Upper lobe of right lung (tissue), 1 donor: ENCODE measurements around the gene C1S. TPM values are rescaled to one million over a fixed set of nuclear protein-coding genes. Genes with fewer than 3 reads are reported as not detected.
A peak's percentile ranks its signal among the peaks of the same experiment; 100 is the strongest.

Experiments
- ATAC-seq: fragments of 200-7000 bp; cut with Tn5 transposase; one replicate; pipeline ENCODE4 v1.9.1; 2020; ENCODE audit warnings: mild to moderate bottlenecking, moderate library complexity
- DNase-seq: peaks from one replicate; pipeline ENCODE4 v3.0.0-alpha.2; 2020
- H3K27ac ChIP-seq: fragments of 200-600 bp; one replicate; pipeline ENCODE4 v1.8.0; 2022
- H3K27me3 ChIP-seq: fragments of 200-600 bp; one replicate; pipeline ENCODE4 v1.8.0; 2022; ENCODE audit warnings: mild to moderate bottlenecking
- H3K36me3 ChIP-seq: fragments of 200-600 bp; one replicate; pipeline ENCODE4 v1.8.0; 2022
- H3K4me1 ChIP-seq: fragments of 200-600 bp; one replicate; pipeline ENCODE4 v1.8.0; 2022
- H3K4me3 ChIP-seq: fragments of 200-600 bp; one replicate; pipeline ENCODE4 v1.8.0; 2022; ENCODE audit warnings: mild to moderate bottlenecking
- H3K9me3 ChIP-seq: fragments of 200-600 bp; one replicate; pipeline ENCODE4 v1.8.0; 2022
- intact Hi-C: fragments of 100-400 bp; cut with DNase I; formaldehyde crosslinking; loops from one replicate; pipeline ENCODE4 v1.11.0; 2022
- total RNA-seq: library from RNA; stranded (reverse); fragmentation: NEBNext Ultra II Directional; extraction: Animal tissue kit (Norgen Biotek cat#: 25700); gene quantifications from one replicate; pipeline ENCODE4 v1.2.1, GENCODE V29; 2021
- TF ChIP-seq, protein P1 (sequence below): fragments of 200-600 bp; IDR thresholded peaks from one replicate; pipeline ENCODE4 v1.8.0; 2022; ENCODE audit warnings: antibody characterized with exemption
- donor health status: DM: no; HTN: yes; CAD: no; lungs with severe emphysema.

The C1S gene
- total RNA-seq, 1 donor from 2014 or later, result 321 TPM

DNA sequence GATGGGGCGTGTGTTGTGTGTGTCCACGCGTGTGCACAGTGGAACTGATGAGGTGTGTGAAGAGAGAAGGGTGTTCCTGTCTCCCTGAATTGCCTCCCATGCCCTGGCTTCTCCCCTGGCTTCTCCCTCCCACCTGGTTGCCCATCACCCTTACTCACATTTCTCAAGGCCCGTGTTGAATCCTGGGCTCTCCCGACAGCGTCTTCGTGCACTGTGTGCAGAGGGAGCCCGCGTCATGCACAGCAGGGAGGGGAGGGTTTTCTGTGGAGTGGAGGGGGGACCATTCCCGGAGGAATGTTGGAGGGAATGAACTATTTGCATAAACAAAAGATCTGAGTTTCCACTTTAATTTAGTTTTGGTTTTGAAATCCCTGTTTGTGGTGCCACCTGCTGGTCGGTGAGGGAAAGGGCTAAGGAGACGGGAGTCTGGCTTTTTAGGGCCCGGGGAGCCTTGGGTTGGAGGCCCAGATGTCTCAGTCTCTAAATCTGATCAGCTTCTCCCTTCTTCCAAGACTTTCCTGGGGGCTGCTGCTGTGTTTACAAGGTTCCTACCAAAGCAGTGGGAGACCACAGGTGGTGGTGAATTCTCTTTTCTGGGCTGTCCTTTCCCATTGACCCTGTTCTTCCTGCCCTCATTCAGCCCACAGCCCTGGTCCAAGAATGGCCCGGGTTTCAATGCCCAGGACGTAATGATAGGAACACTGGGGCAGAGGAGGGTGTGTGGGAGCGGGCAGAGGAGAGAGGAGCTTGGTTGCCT lies 31.9 kb downstream of the C1S start, which contains the start of gene C1R:
Gene C1R, minus strand, starts transcription at position 217 of the 757 bp plus-strand sequence. Its CDS starts 57 bp downstream, at position 160.
- ATAC-seq (peak; percentile 73), DNase-seq (peak; percentile 81)
- peaks cover 37% of the 10 kb centered on the region for H3K4me1 ChIP-seq
- H3K27ac ChIP-seq, result peak within 1 kb of the TSS; percentile 80
- peak within 1 kb of the TSS; percentile 65 for H3K4me3 ChIP-seq
- no peaks in the 10 kb centered on the region for H3K9me3 ChIP-seq
- TF ChIP-seq, protein P1, sequence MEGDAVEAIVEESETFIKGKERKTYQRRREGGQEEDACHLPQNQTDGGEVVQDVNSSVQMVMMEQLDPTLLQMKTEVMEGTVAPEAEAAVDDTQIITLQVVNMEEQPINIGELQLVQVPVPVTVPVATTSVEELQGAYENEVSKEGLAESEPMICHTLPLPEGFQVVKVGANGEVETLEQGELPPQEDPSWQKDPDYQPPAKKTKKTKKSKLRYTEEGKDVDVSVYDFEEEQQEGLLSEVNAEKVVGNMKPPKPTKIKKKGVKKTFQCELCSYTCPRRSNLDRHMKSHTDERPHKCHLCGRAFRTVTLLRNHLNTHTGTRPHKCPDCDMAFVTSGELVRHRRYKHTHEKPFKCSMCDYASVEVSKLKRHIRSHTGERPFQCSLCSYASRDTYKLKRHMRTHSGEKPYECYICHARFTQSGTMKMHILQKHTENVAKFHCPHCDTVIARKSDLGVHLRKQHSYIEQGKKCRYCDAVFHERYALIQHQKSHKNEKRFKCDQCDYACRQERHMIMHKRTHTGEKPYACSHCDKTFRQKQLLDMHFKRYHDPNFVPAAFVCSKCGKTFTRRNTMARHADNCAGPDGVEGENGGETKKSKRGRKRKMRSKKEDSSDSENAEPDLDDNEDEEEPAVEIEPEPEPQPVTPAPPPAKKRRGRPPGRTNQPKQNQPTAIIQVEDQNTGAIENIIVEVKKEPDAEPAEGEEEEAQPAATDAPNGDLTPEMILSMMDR, result peak; percentile 90
- no peaks in the 10 kb centered on the region for H3K27me3 ChIP-seq
- H3K36me3 ChIP-seq, result peaks cover 18% of the 10 kb centered on the region
- intact Hi-C loops, result no loop called here

DNA sequence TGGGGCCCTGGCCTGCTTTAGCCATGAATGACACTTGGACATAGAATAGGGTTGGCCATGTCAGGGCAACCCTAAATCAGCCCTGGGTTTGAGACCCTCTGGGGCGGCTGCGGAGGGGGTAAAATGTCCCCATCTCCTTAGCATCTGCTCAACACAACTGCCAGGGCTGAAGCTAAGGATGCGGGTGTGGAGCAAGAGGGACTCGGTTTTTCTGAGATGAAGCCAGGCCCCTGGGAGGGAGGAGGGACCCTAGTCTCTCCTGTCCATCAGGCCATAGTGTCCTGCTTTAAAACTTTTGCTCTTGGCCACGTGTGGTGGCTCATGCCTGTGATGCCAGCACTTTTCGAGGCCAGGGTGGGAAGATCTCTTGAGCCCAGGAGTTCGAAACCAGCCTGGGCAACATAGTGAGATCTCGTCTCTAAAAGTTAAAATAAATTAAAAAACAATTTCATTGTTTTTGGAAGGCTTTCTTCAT lies 32.5 kb downstream of the C1S start:
- Histone ChIP-seq H3K9me3 (no peaks in the 10 kb centered on the region), H3K4me3 (no peak overlapping the region), H3K36me3 (peaks cover 18% of the 10 kb centered on the region), H3K27ac (peak overlapping the region; percentile 80), H3K27me3 (no peaks in the 10 kb centered on the region), H3K4me1 (peaks cover 37% of the 10 kb centered on the region)
- ATAC-seq (no peak), DNase-seq (peak; percentile 56)
- intact Hi-C loops, result no loop called here
- TF ChIP-seq, protein P1, result no peak

DNA sequence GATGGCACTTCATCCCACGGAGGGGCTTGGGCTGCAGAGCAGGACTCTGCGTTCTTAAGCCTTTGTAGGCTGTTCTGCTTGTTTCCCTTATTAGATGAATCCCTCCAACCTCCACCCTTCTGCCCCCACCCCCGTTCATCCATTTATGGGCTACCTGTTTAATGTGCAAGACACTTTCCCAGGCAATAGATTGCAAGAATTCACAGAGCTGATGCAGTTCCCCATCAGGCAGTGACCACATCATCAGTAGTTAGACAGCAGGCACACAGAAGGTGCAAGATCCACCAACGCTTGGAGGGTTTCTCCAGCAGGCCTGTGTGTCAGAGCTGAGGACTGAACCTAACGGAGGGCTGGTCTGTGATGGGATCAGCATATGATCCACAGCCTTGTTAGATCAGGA lies 33.0 kb downstream of the C1S start:
- Histone ChIP-seq H3K9me3 (no peaks in the 10 kb centered on the region), H3K4me1 (peaks cover 37% of the 10 kb centered on the region), H3K36me3 (peaks cover 22% of the 10 kb centered on the region), H3K4me3 (no peak overlapping the region), H3K27me3 (no peaks in the 10 kb centered on the region), H3K27ac (no peak overlapping the region)
- intact Hi-C loops, result no loop called here
- TF ChIP-seq, protein P1, result no peak
- DNase-seq, result peak; percentile 17
- ATAC-seq, result no peak

DNA sequence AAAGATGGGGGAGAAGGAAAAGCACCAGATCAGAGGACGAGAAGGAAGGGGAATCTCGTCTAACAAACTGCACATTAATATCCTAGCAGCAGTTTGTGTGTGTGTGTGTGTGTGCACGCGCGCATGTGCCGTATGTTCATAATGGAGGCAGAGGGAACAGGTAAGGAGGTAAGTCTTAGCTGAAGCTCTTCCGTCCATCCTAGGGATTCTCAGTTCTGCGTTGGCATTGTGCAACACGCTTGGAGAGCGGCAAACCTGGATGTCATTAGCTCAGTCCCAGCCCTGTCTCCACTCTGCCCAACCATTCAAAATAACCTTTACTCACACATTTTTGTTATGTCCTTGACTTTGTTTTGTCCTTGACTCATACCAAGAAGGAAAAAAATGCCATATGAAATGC lies 33.4 kb downstream of the C1S start:
- Histone ChIP-seq H3K4me1 (peaks cover 37% of the 10 kb centered on the region), H3K9me3 (no peaks in the 10 kb centered on the region), H3K36me3 (peaks cover 25% of the 10 kb centered on the region), H3K27ac (no peak overlapping the region), H3K4me3 (no peak overlapping the region), H3K27me3 (no peaks in the 10 kb centered on the region)
- DNase-seq (peak; percentile 42), ATAC-seq (peak; percentile 10)
- TF ChIP-seq, protein P1, result no peak
- intact Hi-C loops, result no loop called here

DNA sequence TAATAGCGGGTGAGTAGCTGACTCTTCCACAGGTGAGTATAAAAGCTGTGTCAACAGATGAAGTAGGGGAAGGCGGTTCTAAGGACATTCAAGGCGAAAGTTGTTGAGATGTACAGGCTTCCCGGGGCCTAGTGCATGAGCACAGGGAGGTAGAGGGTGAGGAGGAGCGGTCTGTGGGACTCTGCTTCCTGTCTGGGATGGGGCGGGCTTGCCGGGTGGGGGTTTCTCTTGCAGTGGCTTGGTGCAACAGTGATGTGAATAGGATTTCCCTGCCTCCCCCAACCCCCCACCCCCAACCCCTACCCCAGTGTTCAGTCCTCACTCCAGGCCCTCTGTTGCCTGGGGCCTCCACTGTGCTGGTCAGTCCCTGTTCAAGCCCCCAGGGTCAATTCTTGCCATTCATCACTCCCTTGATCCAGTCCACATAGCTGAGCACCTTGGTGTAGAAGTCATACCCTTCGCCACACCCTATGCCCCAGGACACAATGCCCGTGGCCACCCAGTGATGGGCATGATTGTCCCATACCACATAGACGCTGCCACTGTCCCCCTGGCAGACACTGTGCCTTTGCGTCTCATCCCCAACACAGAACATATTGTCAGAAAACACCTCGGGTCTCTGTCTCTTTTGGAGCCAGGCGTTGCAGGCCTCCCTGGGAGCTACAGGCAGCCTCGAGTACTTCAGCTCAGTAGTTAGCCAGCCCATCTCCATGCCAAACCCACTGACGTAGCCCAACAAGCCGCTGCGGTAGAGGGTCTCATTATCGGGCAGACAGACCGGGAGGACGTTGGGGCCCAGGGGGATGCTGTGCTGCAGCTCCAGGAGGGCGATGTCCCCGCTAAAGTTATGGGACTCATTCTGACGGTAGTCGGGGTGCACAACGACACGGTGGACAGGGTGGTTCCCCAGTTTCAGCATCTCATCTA lies 35.8 kb downstream of the C1S start:
- H3K27ac ChIP-seq, result no peak overlapping the region
- H3K36me3 ChIP-seq, result peaks cover 33% of the 10 kb centered on the region
- no peak overlapping the region for H3K4me3 ChIP-seq
- ATAC-seq (peak; percentile 1), DNase-seq (peak; percentile 50)
- H3K4me1 ChIP-seq, result peaks cover 25% of the 10 kb centered on the region
- H3K9me3 ChIP-seq, result no peaks in the 10 kb centered on the region
- TF ChIP-seq, protein P1, result no peak
- no peaks in the 10 kb centered on the region for H3K27me3 ChIP-seq
- intact Hi-C loops, result loop anchor here (5.0 kb wide), 1 partner anchor 34 kb away; the partner anchor contains the start of gene C1S
